Esophagus (tissue), 2 donors: Measurements from ENCODE around the gene CD300C. TPM values are rescaled to one million over a fixed set of nuclear protein-coding genes. Genes with fewer than 3 reads are reported as not detected.
A peak's percentile ranks its signal among the peaks of the same experiment; 100 is the strongest.

Experiments used
- H3K27ac ChIP-seq, 2 donors: one replicate each; pipeline ENCODE4 v1.5.1; 2013; ENCODE audit warnings: low read depth in 2 of 2, mild to moderate bottlenecking in 2 of 2, inconsistent platforms in 1 of 2, low read length in 1 of 2, moderate library complexity in 1 of 2
- H3K27me3 ChIP-seq, 2 donors: one replicate each; pipeline ENCODE4 v1.6.1; 2013; ENCODE audit warnings: low read length in 2 of 2, control low read depth in 1 of 2, mild to moderate bottlenecking in 1 of 2; ENCODE audit not compliant: insufficient read depth in 2 of 2, control insufficient read depth in 1 of 2
- H3K36me3 ChIP-seq, 2 donors: one replicate each; pipeline ENCODE4 v1.6.1; 2013; ENCODE audit warnings: low read length in 1 of 2; ENCODE audit not compliant: control insufficient read depth in 2 of 2, insufficient read depth in 2 of 2
- H3K4me1 ChIP-seq, 2 donors: one replicate each; pipeline ENCODE4 v1.6.1; 2013; ENCODE audit warnings: low read length in 1 of 2; ENCODE audit not compliant: control insufficient read depth in 2 of 2, insufficient read depth in 2 of 2
- H3K4me3 ChIP-seq, 2 donors: one replicate each; pipeline ENCODE4 v1.5.1; 2013; ENCODE audit warnings: low read length in 2 of 2, mild to moderate bottlenecking in 2 of 2, low read depth in 1 of 2, moderate library complexity in 1 of 2
- H3K9me3 ChIP-seq, 2 donors: one replicate each; pipeline ENCODE4 v1.6.1; 2013; ENCODE audit warnings: mild to moderate bottlenecking in 2 of 2, low read depth in 1 of 2, low read length in 1 of 2, moderate library complexity in 1 of 2; ENCODE audit not compliant: control insufficient read depth in 2 of 2, insufficient read depth in 1 of 2
- WGBS, 2 donors: extraction: QIAGEN DNeasy Blood & Tissue Kit; methylation state at CpG; one replicate each; pipeline ENCODE4 v1.1.7; 2013; 5-methylcytosine and 5-hydroxymethylcytosine counted together
- polyA plus RNA-seq, 2 donors: library from polyadenylated mRNA; stranded (reverse); fragments of 200-250 nt; gene quantifications; one replicate each; pipeline ENCODE4 v1.2.3, GENCODE V29; 2013
- donor health status: healthy with polysubstance abuse.
- donor health status: Bipolar disorder and iron deficiency.

The CD300C gene
- polyA plus RNA-seq, 2 donors = 0.04 to 0.14 TPM

GRCh38 chr17:74527081-74527480 lies 18.8 kb downstream of the CD300C start:
- no peaks in the 10 kb centered on the region for H3K27me3 ChIP-seq
- no peak overlapping the region for H3K4me3 ChIP-seq
- H3K36me3 ChIP-seq = no peaks in the 10 kb centered on the region
- H3K9me3 ChIP-seq = peaks cover 8 to 13% of the 10 kb centered on the region in 2 donors
- H3K27ac ChIP-seq = no peak overlapping the region
- H3K4me1 ChIP-seq = no peaks in the 10 kb centered on the region
- WGBS, 2 donors = 88% methylated on average over 5 of the region's 5 CpGs

GRCh38 chr17:74526681-74527080 lies 19.2 kb downstream of the CD300C start:
- H3K36me3 ChIP-seq = no peaks in the 10 kb centered on the region

GRCh38 chr17:74525781-74526288 lies 20.1 kb downstream of the CD300C start:
- no peak overlapping the region for H3K4me3 ChIP-seq

More at GRCh38 chr17:74526681-74527080, 19.2 kb downstream of the CD300C start:
- peaks cover 8 to 15% of the 10 kb centered on the region in 2 donors for H3K9me3 ChIP-seq
- H3K27me3 ChIP-seq = no peaks in the 10 kb centered on the region
- no peak overlapping the region for H3K4me3 ChIP-seq
- H3K27ac ChIP-seq = no peak overlapping the region
- WGBS, 2 donors = 55 to 57% methylated on average over 3 of the region's 3 CpGs
- H3K4me1 ChIP-seq = no peaks in the 10 kb centered on the region

GRCh38 chr17:74525465-74525725 lies 20.5 kb downstream of the CD300C start:
- H3K4me3 ChIP-seq = no peak overlapping the region
- no peak overlapping the region for H3K27ac ChIP-seq
- H3K27me3 ChIP-seq = no peaks in the 10 kb centered on the region
- peaks cover 8 to 17% of the 10 kb centered on the region in 2 donors for H3K9me3 ChIP-seq
- WGBS, 2 donors = 77 to 93% methylated on average over 1 of the region's 1 CpG
- H3K36me3 ChIP-seq = no peaks in the 10 kb centered on the region
- H3K4me1 ChIP-seq = no peaks in the 10 kb centered on the region

More at GRCh38 chr17:74525781-74526288, 20.1 kb downstream of the CD300C start:
- no peak overlapping the region for H3K27ac ChIP-seq
- H3K27me3 ChIP-seq = no peaks in the 10 kb centered on the region
- H3K9me3 ChIP-seq = peaks cover 8 to 17% of the 10 kb centered on the region in 2 donors
- WGBS, 2 donors = 85 to 88% methylated on average over 14 of the region's 14 CpGs
- no peaks in the 10 kb centered on the region for H3K36me3 ChIP-seq
- no peaks in the 10 kb centered on the region for H3K4me1 ChIP-seq

GRCh38 chr17:74524653-74525464 lies 21.1 kb downstream of the CD300C start:
- Histone ChIP-seq H3K27ac (no peak overlapping the region), H3K9me3 (peaks cover 8 to 17% of the 10 kb centered on the region in 2 donors), H3K27me3 (no peaks in the 10 kb centered on the region), H3K4me1 (no peaks in the 10 kb centered on the region), H3K4me3 (no peak overlapping the region), H3K36me3 (no peaks in the 10 kb centered on the region)
- WGBS, 2 donors = 78 to 79% methylated on average over 11 of the region's 11 CpGs

GRCh38 chr17:74523308-74523707 lies 22.6 kb downstream of the CD300C start:
- WGBS, 2 donors = 80 to 84% methylated on average over 3 of the region's 3 CpGs
- H3K4me1 ChIP-seq = no peaks in the 10 kb centered on the region
- H3K27ac ChIP-seq = no peak overlapping the region
- no peaks in the 10 kb centered on the region for H3K36me3 ChIP-seq
- H3K27me3 ChIP-seq = no peaks in the 10 kb centered on the region
- peaks cover 8 to 17% of the 10 kb centered on the region in 2 donors for H3K9me3 ChIP-seq
- no peak overlapping the region for H3K4me3 ChIP-seq

GRCh38 chr17:74522381-74523105 lies 23.4 kb downstream of the CD300C start:
- no peak overlapping the region for H3K27ac ChIP-seq
- 81 to 82% methylated on average over 10 of the region's 10 CpGs for WGBS, 2 donors
- H3K4me1 ChIP-seq = no peaks in the 10 kb centered on the region
- peaks cover 8 to 17% of the 10 kb centered on the region in 2 donors for H3K9me3 ChIP-seq
- no peak overlapping the region for H3K4me3 ChIP-seq
- H3K27me3 ChIP-seq = no peaks in the 10 kb centered on the region
- H3K36me3 ChIP-seq = no peaks in the 10 kb centered on the region

GRCh38 chr17:74521701-74522201 lies 24.2 kb downstream of the CD300C start:
- H3K9me3 ChIP-seq = peaks cover 8 to 17% of the 10 kb centered on the region in 2 donors
- no peak overlapping the region for H3K4me3 ChIP-seq
- no peak overlapping the region for H3K27ac ChIP-seq
- no peaks in the 10 kb centered on the region for H3K36me3 ChIP-seq
- no peaks in the 10 kb centered on the region for H3K27me3 ChIP-seq
- WGBS, 2 donors = 62 to 80% methylated on average over 9 of the region's 9 CpGs
- H3K4me1 ChIP-seq = no peaks in the 10 kb centered on the region

GRCh38 chr17:74520790-74521480 lies 25.0 kb downstream of the CD300C start:
- WGBS, 2 donors = 78 to 82% methylated on average over 21 of the region's 21 CpGs
- Histone ChIP-seq H3K9me3 (peaks cover 8 to 17% of the 10 kb centered on the region in 2 donors), H3K36me3 (no peaks in the 10 kb centered on the region), H3K4me3 (no peak overlapping the region), H3K27me3 (no peaks in the 10 kb centered on the region), H3K4me1 (no peaks in the 10 kb centered on the region), H3K27ac (peak overlapping the region in 1 of 2 donors; percentile 13)
